Spleen (tissue), 7 donors: ENCODE measurements around the gene METTL4.

ENCODE experiments used
- CTCF ChIP-seq, 11 experiments: fragments of 200-600 bp in 7 of 11; fragments of 450-650 bp in 4 of 11; sonication (generic) in 4 of 11; IDR thresholded peaks in 8 of 11; conservative IDR thresholded peaks in 3 of 11; 1 replicate in 7 of 11; 2 replicates in 4 of 11; pipeline versions ENCODE4 v1.4.0 to v1.8.0; 2016 to 2021; ENCODE audit warnings: antibody characterized with exemption in 11 of 11, inconsistent platforms in 4 of 11, mild to moderate bottlenecking in 1 of 11
- POLR2A ChIP-seq, 3 donors: fragments of 450-650 bp; IDR thresholded peaks; one replicate each; pipeline ENCODE4 v1.5.1; 2017; ENCODE audit warnings: antibody characterized with exemption in 3 of 3, mild to moderate bottlenecking in 1 of 3
- donor health status: DM: no; HTN: no; CAD: no; lungs with moderate emphysema.
- donor health status: DM: no; HTN: no; CAD: no.
- donor health status: DM: no; HTN: no; CAD: no.

- TF ChIP-seq CTCF (IDR thresholded peaks at IDR 0.05 in 8 of 11, conservative IDR thresholded peaks at IDR 0.05 in 3 of 11) = no peak
- no peak for TF ChIP-seq POLR2A (IDR thresholded peaks at IDR 0.05)
These were observed 35.0 kb upstream of the METTL4 start for GRCh38 chr18:2606335-2606734.
